Testis (tissue), 3 donors: ENCODE data around the gene NUAK1. TPM values are rescaled to one million over a fixed set of nuclear protein-coding genes. Genes with fewer than 3 reads are reported as not detected.

Experiments used
- DNase-seq: peaks from one replicate; pipeline ENCODE4 v3.0.0-alpha.2; 2019
- H3K27ac ChIP-seq, 2 donors: fragments of 200-600 bp; sonication (generic); one replicate each; pipeline ENCODE4 v1.5.1; 2019
- H3K27me3 ChIP-seq: fragments of 200-600 bp; sonication (generic); one replicate; pipeline ENCODE4 v1.5.1; 2019
- H3K36me3 ChIP-seq: fragments of 200-600 bp; sonication (generic); one replicate; pipeline ENCODE4 v1.5.1; 2017; ENCODE audit warnings: low read depth; ENCODE audit errors: missing control alignments
- H3K4me1 ChIP-seq: fragments of 200-600 bp; sonication (generic); one replicate; pipeline ENCODE4 v1.5.1; 2019
- H3K4me3 ChIP-seq, 2 donors: fragments of 200-600 bp; sonication (generic); one replicate each; pipeline ENCODE4 v1.5.1; 2017 to 2019
- H3K9me3 ChIP-seq: fragments of 200-600 bp; sonication (generic); one replicate; pipeline ENCODE4 v1.5.1; 2017
- POLR2A ChIP-seq: fragments of 450-650 bp; IDR thresholded peaks from one replicate; pipeline ENCODE4 v1.6.1; 2017; ENCODE audit warnings: antibody characterized with exemption, mild to moderate bottlenecking, moderate library complexity
- WGBS, 2 donors: methylation state at CpG; one replicate each; pipeline ENCODE4 v1.1.5; 2018; 5-methylcytosine and 5-hydroxymethylcytosine counted together
- intact Hi-C: fragments of 100-400 bp; cut with DNase I; formaldehyde crosslinking; loops from one replicate; pipeline ENCODE4 v1.15.1; 2023; ENCODE audit warnings: low total_unique reads
- polyA plus RNA-seq: library from polyadenylated mRNA; stranded (reverse); fragments of 350-450 nt; fragmentation: Illumina TruSeq; extraction: RNeasy Lipid Tissue Mini Kit (QIAGEN cat#74804); gene quantifications from one replicate; pipeline ENCODE4 v1.2.3, GENCODE V29; 2014; ENCODE audit warnings: low read depth, low replicate concordance; ENCODE audit not compliant: insufficient read depth
- total RNA-seq, 2 donors: library from RNA; depleted of rRNA; stranded (reverse); fragments of >200 nt; gene quantifications; one replicate each; pipeline ENCODE4 v1.2.3, GENCODE V29; 2016
- TF ChIP-seq, protein P1 (sequence below), 3 experiments: fragments of 450-650 bp in 2 of 3; fragments of 200-600 bp in 1 of 3; sonication (generic) in 1 of 3; IDR thresholded peaks; one replicate each; pipeline ENCODE4 v1.5.1; 2016 to 2019; ENCODE audit warnings: antibody characterized with exemption in 3 of 3, mild to moderate bottlenecking in 2 of 3, moderate library complexity in 1 of 3

The NUAK1 gene
- total and polyA plus RNA-seq, 3 donors from 2014 or later, result 6.6 to 9.1 (median 8.2) TPM

GRCh38 chr12:106163712-106164111 is 25.0 kb upstream of the NUAK1 start:
- no peaks in the 10 kb centered on the region for H3K27me3 ChIP-seq
- no peak for DNase-seq
- H3K4me3 ChIP-seq, result no peak overlapping the region
- TF ChIP-seq, protein P1, sequence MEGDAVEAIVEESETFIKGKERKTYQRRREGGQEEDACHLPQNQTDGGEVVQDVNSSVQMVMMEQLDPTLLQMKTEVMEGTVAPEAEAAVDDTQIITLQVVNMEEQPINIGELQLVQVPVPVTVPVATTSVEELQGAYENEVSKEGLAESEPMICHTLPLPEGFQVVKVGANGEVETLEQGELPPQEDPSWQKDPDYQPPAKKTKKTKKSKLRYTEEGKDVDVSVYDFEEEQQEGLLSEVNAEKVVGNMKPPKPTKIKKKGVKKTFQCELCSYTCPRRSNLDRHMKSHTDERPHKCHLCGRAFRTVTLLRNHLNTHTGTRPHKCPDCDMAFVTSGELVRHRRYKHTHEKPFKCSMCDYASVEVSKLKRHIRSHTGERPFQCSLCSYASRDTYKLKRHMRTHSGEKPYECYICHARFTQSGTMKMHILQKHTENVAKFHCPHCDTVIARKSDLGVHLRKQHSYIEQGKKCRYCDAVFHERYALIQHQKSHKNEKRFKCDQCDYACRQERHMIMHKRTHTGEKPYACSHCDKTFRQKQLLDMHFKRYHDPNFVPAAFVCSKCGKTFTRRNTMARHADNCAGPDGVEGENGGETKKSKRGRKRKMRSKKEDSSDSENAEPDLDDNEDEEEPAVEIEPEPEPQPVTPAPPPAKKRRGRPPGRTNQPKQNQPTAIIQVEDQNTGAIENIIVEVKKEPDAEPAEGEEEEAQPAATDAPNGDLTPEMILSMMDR (IDR thresholded peaks at IDR 0.05), result no peak
- TF ChIP-seq POLR2A, result no peak
- WGBS, 2 donors, result 92 to 93% methylated on average over 3 of the region's 3 CpGs
- H3K36me3 ChIP-seq, result no peaks in the 10 kb centered on the region
- H3K27ac ChIP-seq, result no peak overlapping the region
- H3K9me3 ChIP-seq, result no peaks in the 10 kb centered on the region
- H3K4me1 ChIP-seq, result no peaks in the 10 kb centered on the region
- intact Hi-C loops, result no loop called here

GRCh38 chr12:106161491-106161890 is 22.7 kb upstream of the NUAK1 start:
- Histone ChIP-seq H3K27me3 (no peaks in the 10 kb centered on the region), H3K27ac (no peak overlapping the region), H3K4me3 (no peak overlapping the region), H3K9me3 (no peaks in the 10 kb centered on the region), H3K4me1 (no peaks in the 10 kb centered on the region), H3K36me3 (no peaks in the 10 kb centered on the region)
- no peak for TF ChIP-seq POLR2A
- TF ChIP-seq, protein P1 (IDR thresholded peaks at IDR 0.05), result no peak
- intact Hi-C loops, result no loop called here
- 86 to 93% methylated on average over 2 of the region's 2 CpGs for WGBS, 2 donors
- DNase-seq, result no peak

DNA sequence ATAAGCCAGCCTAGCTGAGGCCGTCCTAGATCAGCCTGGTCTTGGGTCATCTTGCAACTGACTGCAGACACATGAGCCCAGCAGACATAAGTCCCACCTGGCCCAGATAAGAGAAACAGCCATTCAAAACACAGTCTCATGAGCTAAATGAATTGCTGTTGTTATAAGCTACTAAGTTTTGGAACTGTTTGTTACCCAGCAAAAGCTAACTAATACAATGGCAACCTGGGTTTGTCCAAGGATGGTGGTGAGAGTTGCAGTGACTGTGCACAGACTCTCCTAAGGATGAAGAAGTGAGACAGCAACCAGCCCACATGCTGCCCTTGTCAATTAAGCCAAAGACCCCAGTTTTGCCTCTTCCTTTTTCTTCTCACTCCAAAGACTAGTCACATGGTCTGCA is 22.2 kb upstream of the NUAK1 start:
- Histone ChIP-seq H3K4me1 (no peaks in the 10 kb centered on the region), H3K27me3 (no peaks in the 10 kb centered on the region), H3K4me3 (no peak overlapping the region), H3K27ac (no peak overlapping the region), H3K36me3 (no peaks in the 10 kb centered on the region), H3K9me3 (no peaks in the 10 kb centered on the region)
- TF ChIP-seq, protein P1 (IDR thresholded peaks at IDR 0.05), result no peak
- TF ChIP-seq POLR2A, result no peak
- no peak for DNase-seq
- 94% methylated on average over 1 of the region's 1 CpG; no CpG with 5 or more reads in 1 of the 2 donors for WGBS, 2 donors
- intact Hi-C loops, result no loop called here

DNA sequence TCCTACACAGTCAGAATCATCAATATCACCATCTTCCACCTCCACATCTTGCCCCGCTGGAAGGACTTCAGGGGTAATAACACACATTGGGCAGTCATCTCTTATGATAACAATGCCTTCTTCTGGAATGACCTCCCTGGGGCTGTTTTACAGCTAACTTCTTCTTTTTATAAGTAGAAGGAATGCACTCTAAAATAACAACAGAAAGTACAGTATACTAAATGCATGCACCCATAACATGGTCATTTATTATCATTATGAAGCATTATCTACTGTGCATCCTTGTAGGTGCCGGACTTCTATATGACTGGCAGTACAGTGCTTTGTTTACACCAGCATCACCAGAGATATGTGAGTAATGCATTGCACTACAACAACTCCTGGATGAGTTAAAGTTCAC is 19.0 kb upstream of the NUAK1 start:
- Histone ChIP-seq H3K36me3 (no peaks in the 10 kb centered on the region), H3K27ac (no peak overlapping the region), H3K27me3 (no peaks in the 10 kb centered on the region), H3K4me3 (no peak overlapping the region), H3K4me1 (no peaks in the 10 kb centered on the region), H3K9me3 (no peaks in the 10 kb centered on the region)
- intact Hi-C loops, result no loop called here
- TF ChIP-seq POLR2A, result no peak
- TF ChIP-seq, protein P1 (IDR thresholded peaks at IDR 0.05), result no peak
- 96 to 97% methylated on average over 2 of the region's 2 CpGs for WGBS, 2 donors
- no peak for DNase-seq

DNA sequence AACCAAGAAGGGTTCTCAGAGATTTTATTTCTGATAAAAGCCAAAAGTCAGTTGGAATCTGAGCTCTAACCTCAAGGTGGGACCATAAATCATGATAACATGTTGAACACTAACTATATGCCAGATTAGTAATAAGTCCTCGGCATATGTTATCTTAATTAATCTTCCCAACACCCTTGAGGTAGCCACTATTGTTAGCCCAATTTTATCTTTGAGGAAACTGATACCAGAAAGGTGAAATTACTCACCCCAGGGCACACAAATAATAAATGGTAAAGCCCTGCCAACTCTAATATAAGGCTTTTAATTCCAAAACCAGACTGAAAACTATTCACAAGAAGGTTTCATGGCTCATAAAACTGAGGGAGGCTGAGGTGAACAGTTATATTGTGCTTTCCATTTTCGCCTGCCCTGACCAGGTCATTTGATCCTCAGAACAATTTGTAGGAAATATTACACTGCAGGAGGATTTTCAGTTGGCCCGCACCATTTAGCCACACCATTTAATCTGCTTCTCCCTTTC is 16.1 kb upstream of the NUAK1 start:
- intact Hi-C loops, result no loop called here
- DNase-seq, result no peak
- Histone ChIP-seq H3K27ac (no peak overlapping the region), H3K9me3 (no peaks in the 10 kb centered on the region), H3K36me3 (no peaks in the 10 kb centered on the region), H3K4me1 (no peaks in the 10 kb centered on the region), H3K27me3 (no peaks in the 10 kb centered on the region), H3K4me3 (no peak overlapping the region)
- WGBS, 2 donors, result 78 to 81% methylated on average over 3 of the region's 3 CpGs
- no peak for TF ChIP-seq POLR2A
- TF ChIP-seq, protein P1 (IDR thresholded peaks at IDR 0.05), result no peak
